ENCODE data around the gene GSTA5.

- no peak for TF ChIP-seq CTCF (conservative IDR thresholded peaks at IDR 0.05)
- TF ChIP-seq ZFX (IDR thresholded peaks at IDR 0.05), result no peak
Measured at GRCh38 chr6:52801188-52801841, 39.3 kb downstream of the GSTA5 start.

All from C4-2B (cell line).